Activated CD8-positive, alpha-beta memory T cell treated with anti-CD3 and anti-CD28 coated beads, Interleukin-2, amount 50 U/mL, for 24 hours (primary cell): Measurements from ENCODE around the gene HLA-DPB1.

Experiments used
- DNase-seq: peaks from one replicate; pipeline ENCODE4 v3.0.0-alpha.2; 2020; ENCODE audit errors: extremely low read depth

The HLA-DPB1 gene

GRCh38 chr6:33103776-33104175 lies 28.0 kb downstream of the HLA-DPB1 start:
- no peak for DNase-seq

- no peak for DNase-seq
Measured at GRCh38 chr6:33104887-33105286, 29.1 kb downstream of the HLA-DPB1 start.

- no peak for DNase-seq
Measured at GRCh38 chr6:33105386-33105785, 29.6 kb downstream of the HLA-DPB1 start.

- DNase-seq, result no peak
Measured at GRCh38 chr6:33105916-33106871, 30.4 kb downstream of the HLA-DPB1 start.

- DNase-seq, result no peak
Measured at GRCh38 chr6:33107641-33108040, 31.9 kb downstream of the HLA-DPB1 start.

- DNase-seq, result no peak
Measured at GRCh38 chr6:33108307-33108706, 32.5 kb downstream of the HLA-DPB1 start.

- no peak for DNase-seq
Measured at GRCh38 chr6:33112148-33112547, 36.4 kb downstream of the HLA-DPB1 start.

- DNase-seq, result no peak
Measured at GRCh38 chr6:33113755-33114154, 38.0 kb downstream of the HLA-DPB1 start.

- DNase-seq, result no peak
Measured at GRCh38 chr6:33114406-33114805, 38.6 kb downstream of the HLA-DPB1 start.

GRCh38 chr6:33116417-33116816 lies 40.6 kb downstream of the HLA-DPB1 start:
- no peak for DNase-seq

GRCh38 chr6:33116841-33117711 lies 41.3 kb downstream of the HLA-DPB1 start:
- DNase-seq, result no peak

GRCh38 chr6:33117811-33118277 lies 42.1 kb downstream of the HLA-DPB1 start:
- no peak for DNase-seq

- no peak for DNase-seq
Measured at GRCh38 chr6:33118525-33119123, 42.8 kb downstream of the HLA-DPB1 start.

- DNase-seq, result no peak
Measured at GRCh38 chr6:33120001-33120400, 44.2 kb downstream of the HLA-DPB1 start.

- DNase-seq, result no peak
Measured at GRCh38 chr6:33123181-33123580, 47.4 kb downstream of the HLA-DPB1 start.

GRCh38 chr6:33123732-33124524 lies 48.1 kb downstream of the HLA-DPB1 start:
- no peak for DNase-seq

GRCh38 chr6:33124525-33124901 lies 48.7 kb downstream of the HLA-DPB1 start:
- DNase-seq, result no peak

- no peak for DNase-seq
Measured at GRCh38 chr6:33124947-33125346, 49.2 kb downstream of the HLA-DPB1 start.

- DNase-seq, result peak; percentile 36
Measured at GRCh38 chr6:33126101-33126714, 50.4 kb downstream of the HLA-DPB1 start.

GRCh38 chr6:33128318-33128717 lies 52.5 kb downstream of the HLA-DPB1 start:
- DNase-seq, result no peak

GRCh38 chr6:33132081-33132524 lies 56.3 kb downstream of the HLA-DPB1 start:
- DNase-seq, result no peak
